CD4-positive, alpha-beta T cell treated with Interleukin-17A for 1 hour (primary cell): ENCODE measurements around the gene SPATA20.

Source experiments
- DNase-seq: peaks from one replicate; pipeline ENCODE4 v3.0.0-alpha.2; 2020

Gene SPATA20

GRCh38 chr17:50560185-50560824 lies 13.3 kb downstream of the SPATA20 start, which contains the start of gene CACNA1G:
CACNA1G (plus strand) TSS chr17:50560715; CDS start chr17:50561460, 745 bp downstream.
- peak; percentile 91 for DNase-seq

GRCh38 chr17:50560931-50561745 lies 14.2 kb downstream of the SPATA20 start:
- DNase-seq = peak; percentile 24

GRCh38 chr17:50561746-50562141 lies 14.8 kb downstream of the SPATA20 start:
- DNase-seq = no peak

- DNase-seq = peak; percentile 11
These were observed 15.5 kb downstream of the SPATA20 start for GRCh38 chr17:50562242-50563091.

- no peak for DNase-seq
These were observed 16.1 kb downstream of the SPATA20 start for GRCh38 chr17:50563092-50563511.

GRCh38 chr17:50564916-50565315 lies 17.9 kb downstream of the SPATA20 start:
- peak; percentile 19 for DNase-seq

- peak; percentile 54 for DNase-seq
These were observed 18.7 kb downstream of the SPATA20 start for GRCh38 chr17:50565402-50566350.

GRCh38 chr17:50566886-50567285 lies 19.9 kb downstream of the SPATA20 start:
- DNase-seq = no peak

- DNase-seq = no peak
These were observed 21.7 kb downstream of the SPATA20 start for GRCh38 chr17:50568659-50569058.

- DNase-seq = no peak
These were observed 22.6 kb downstream of the SPATA20 start for GRCh38 chr17:50569592-50569991.

GRCh38 chr17:50570032-50570431 lies 23.1 kb downstream of the SPATA20 start:
- no peak for DNase-seq

- DNase-seq = no peak
These were observed 23.6 kb downstream of the SPATA20 start for GRCh38 chr17:50570528-50570927.

GRCh38 chr17:50571681-50572080 lies 24.7 kb downstream of the SPATA20 start:
- no peak for DNase-seq

- no peak for DNase-seq
These were observed 25.6 kb downstream of the SPATA20 start for GRCh38 chr17:50572541-50572940.

- no peak for DNase-seq
These were observed 27.1 kb downstream of the SPATA20 start for GRCh38 chr17:50573866-50574611.

GRCh38 chr17:50575581-50576210 lies 28.7 kb downstream of the SPATA20 start:
- DNase-seq = no peak

GRCh38 chr17:50576864-50577263 lies 29.9 kb downstream of the SPATA20 start:
- no peak for DNase-seq

- DNase-seq = no peak
These were observed 30.5 kb downstream of the SPATA20 start for GRCh38 chr17:50577451-50577954.

GRCh38 chr17:50578173-50578572 lies 31.2 kb downstream of the SPATA20 start:
- no peak for DNase-seq

- no peak for DNase-seq
These were observed 32.4 kb downstream of the SPATA20 start for GRCh38 chr17:50579399-50579798.

- DNase-seq = no peak
These were observed 33.7 kb downstream of the SPATA20 start for GRCh38 chr17:50580646-50581045.
